Measurements from ENCODE around the gene DDX50.
"Not testable (repeated sequence)": the region's sequence is repeated elsewhere in the genome, so short reads cannot be mapped to it uniquely, and the experiment has no call there.

DDX50 gene, protein sequence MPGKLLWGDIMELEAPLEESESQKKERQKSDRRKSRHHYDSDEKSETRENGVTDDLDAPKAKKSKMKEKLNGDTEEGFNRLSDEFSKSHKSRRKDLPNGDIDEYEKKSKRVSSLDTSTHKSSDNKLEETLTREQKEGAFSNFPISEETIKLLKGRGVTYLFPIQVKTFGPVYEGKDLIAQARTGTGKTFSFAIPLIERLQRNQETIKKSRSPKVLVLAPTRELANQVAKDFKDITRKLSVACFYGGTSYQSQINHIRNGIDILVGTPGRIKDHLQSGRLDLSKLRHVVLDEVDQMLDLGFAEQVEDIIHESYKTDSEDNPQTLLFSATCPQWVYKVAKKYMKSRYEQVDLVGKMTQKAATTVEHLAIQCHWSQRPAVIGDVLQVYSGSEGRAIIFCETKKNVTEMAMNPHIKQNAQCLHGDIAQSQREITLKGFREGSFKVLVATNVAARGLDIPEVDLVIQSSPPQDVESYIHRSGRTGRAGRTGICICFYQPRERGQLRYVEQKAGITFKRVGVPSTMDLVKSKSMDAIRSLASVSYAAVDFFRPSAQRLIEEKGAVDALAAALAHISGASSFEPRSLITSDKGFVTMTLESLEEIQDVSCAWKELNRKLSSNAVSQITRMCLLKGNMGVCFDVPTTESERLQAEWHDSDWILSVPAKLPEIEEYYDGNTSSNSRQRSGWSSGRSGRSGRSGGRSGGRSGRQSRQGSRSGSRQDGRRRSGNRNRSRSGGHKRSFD

DNA sequence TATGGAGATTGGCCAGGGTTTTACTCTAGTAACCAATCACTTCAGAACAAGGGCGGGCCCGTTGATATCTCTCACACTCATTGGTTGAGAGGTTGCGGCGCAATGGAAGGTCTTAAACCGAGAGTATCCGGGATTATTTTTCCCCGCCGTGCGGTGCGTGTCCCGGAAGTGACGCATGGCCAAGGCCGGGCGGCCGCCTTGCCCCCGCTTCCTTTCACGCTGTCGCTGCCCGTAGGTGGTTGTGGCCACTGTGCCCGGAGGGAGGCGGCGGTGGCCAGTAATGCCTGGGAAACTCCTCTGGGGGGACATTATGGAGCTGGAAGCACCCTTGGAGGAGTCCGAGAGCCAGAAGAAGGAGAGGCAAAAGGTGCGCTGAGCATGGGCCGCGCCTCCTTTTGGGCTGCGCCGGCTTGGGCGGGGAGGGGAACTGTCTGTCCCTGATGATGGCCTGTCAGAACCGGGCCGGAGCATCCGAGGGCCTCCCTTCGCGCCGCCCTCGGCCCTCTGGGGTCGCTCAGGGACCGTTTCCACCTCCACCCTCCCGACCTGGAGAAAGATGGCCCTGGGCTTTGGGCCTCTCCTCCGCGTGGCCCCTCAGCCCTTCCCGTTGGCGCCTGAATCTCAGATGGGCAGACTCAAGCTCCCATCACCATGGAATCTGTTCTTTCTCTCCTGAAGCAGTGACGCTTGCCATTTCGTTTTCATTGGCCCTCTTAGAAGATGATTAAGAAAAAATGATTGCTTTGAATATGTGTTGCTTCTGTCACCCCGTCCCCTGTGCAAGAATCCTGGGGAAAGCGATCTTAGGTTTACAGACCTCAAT lies at the start of gene DDX50:
TSS of gene DDX50 (plus strand) at position 211 of the 823 bp plus-strand sequence. CDS start at position 281, 70 bp downstream.
- DNase-seq: peak; percentile 98

DNA sequence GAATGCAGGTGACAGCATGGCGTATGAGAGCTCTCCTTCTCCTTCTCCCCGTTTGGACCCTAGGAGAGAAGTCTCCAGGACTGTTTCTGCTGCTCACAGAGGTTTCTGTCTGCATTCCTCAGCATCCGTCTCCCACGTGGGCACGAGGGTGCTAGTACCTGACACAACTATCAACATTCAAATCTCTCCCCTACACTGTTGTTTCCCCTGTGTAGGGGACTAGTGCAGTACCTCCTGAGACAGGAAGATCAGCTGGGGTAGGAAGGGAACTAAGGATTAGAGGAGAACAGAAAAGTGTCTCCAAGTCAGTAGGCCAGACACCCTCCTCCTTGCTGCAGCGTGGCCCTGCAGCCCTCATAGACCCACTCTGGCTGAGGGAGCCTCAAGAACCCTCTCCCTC lies 44.8 kb upstream of the DDX50 start:
- no peak for DNase-seq

DNA sequence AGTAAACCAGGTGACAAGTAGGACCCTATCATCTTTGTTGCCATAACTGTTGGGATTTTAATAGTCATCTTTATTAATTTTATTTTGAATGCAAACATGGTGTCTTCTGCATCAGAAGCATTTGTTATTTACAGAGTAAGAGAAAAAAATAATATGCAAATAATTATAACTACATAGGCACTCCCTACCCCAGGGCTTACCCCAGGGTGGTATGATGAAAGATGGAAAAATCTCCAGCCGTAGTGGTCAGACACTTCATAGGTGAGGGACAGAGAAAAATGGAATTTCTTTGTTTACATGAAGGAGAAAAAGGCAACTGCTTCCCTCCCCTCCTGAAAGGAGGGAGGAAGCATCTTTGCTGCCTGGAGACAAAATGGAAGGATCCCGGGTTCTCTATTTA lies 44.1 kb upstream of the DDX50 start:
- no peak for DNase-seq

DNA sequence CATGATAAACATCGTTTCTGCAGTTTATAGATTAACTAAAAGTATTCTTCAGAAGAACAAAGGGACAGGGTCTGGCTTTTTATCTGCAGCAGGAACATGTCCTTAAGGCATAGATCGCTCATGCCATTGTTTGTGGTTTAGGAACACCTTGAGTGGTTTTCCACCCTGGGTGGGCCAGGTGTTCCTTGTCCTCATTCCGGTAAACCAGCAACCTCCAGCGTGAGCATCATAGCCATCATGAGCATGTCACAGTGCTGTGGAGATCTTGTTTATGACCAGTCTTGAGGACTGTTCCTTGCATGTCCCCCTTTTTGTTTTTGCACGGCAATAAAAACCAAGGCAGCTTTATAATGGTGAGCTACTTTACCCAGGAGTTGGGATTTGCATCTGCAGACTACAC lies 39.9 kb upstream of the DDX50 start:
- no peak for DNase-seq

- DNase-seq: no peak
Measured at GRCh38 chr10:68864611-68865010, 36.5 kb upstream of the DDX50 start.

DNA sequence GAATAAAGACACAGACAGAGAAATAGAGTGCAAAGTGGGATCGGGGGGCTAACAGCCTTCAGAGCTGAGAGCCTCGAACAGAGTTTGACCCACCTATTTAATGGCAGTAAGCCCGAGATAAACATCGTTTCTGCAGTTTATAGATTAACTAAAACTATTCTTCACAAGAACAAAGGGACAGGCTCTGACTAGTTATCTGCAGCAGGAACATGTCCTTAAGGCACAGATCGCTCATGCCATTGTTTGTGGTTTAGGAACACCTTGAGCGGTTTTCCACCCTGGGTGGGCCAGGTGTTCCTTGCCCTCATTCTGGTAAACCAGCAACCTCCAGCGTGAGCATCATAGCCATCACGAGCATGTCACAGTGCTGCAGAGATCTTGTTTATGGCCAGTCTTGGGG lies 32.9 kb upstream of the DDX50 start:
- DNase-seq: not testable (repeated sequence)

- no peak for DNase-seq
Measured at GRCh38 chr10:68869623-68870022, 31.5 kb upstream of the DDX50 start.

- no peak for DNase-seq
Measured at GRCh38 chr10:68870061-68870460, 31.1 kb upstream of the DDX50 start.

DNA sequence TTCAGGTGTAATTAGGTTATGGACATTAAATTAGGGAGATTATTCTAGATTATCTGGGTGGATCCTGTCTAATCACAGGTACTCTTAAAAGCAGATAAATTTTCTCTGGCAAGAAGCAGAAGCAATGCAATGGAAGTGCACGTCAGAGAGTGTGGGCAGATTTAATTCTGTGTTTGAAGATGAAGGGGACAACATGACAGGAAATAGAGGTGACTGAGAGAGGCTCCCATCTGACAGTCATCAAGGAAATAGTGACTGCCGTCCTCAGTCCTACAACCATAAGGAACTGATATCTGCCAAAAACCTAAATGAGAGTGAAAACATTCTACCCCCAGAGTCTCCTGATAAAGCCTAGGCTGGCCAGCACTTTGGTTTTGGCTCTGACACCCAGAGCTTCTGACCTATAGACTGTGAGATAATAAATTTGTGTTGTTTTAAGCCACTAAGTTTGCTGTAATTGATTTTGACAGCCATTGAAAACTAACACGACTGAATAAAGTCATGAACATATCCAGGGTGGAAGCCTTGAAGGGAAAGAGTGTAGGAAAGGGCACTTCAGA lies 30.5 kb upstream of the DDX50 start:
- DNase-seq: no peak

DNA sequence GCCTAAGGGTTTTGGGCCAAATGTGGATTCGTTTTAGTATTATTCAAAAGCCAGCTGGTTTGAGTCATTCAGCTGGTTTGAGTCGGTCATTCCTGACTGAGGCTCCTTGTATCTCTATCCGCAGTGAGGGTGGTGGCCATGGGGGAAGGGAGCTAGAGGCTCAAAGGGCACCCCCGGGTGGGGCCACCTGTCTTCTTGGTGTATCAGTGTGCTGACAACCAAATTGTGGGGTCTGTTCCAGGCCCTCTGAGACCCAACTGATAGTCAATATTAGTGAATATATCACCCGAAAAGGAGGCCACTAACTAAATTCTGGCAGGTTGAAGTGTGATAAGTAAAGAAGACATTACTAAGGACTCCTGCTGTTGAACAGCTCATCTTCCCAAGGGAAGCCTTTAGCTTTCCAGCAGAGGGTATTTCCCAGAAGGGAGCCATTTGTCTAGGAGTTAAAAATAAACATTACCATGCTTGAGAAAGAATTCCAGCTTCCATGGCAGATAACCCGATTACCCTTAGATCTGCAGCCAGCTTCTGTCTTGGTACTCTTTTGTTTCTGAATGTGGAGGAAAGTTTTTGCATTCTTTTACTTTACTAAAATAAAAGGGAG lies 29.9 kb upstream of the DDX50 start:
- DNase-seq: no peak

GRCh38 chr10:68871731-68872342 lies 29.3 kb upstream of the DDX50 start:
- no peak for DNase-seq

GRCh38 chr10:68876246-68877138 lies 24.6 kb upstream of the DDX50 start:
- DNase-seq: no peak

- no peak for DNase-seq
Measured at GRCh38 chr10:68877482-68878110, 23.5 kb upstream of the DDX50 start.

DNA sequence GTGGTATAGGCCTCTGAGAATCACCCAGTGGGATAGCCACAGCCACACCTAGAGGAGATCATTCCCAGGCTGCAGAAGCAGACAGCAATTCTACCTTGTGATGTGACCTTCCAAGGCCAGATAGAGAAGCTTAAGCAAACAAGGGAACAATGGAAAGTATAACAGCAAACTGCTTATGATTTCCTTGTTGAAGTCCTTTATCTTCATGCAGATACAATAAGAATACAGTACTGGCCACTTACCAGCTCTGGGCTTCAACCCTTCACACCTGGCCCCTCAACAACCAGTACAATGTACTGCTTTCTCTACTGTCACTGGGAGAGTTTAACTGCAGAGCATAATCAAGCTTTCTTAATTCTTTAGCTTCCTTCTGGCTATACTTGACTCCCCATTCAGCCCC lies 22.6 kb upstream of the DDX50 start:
- DNase-seq: no peak

GRCh38 chr10:68879628-68880027 lies 21.5 kb upstream of the DDX50 start:
- DNase-seq: no peak

DNA sequence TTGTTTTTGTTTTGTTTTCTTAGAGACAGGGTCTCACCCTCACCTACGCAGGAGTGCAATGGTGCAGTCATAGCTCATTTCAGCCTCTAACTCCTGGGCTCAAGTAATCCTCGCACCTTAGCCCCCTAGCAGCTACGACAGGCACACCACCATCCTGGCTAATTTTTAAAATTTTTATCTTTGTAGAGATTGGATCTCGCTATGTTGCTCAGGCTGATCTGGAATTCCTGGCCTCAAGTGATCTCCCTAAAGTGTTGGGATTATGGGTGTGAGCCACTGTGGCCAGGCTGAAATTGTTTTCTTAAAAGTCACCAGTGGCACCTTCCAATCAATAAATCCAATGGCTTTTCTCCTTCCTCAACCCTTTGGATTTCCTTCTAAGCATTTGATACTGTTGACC lies 20.9 kb upstream of the DDX50 start:
- no peak for DNase-seq

DNA sequence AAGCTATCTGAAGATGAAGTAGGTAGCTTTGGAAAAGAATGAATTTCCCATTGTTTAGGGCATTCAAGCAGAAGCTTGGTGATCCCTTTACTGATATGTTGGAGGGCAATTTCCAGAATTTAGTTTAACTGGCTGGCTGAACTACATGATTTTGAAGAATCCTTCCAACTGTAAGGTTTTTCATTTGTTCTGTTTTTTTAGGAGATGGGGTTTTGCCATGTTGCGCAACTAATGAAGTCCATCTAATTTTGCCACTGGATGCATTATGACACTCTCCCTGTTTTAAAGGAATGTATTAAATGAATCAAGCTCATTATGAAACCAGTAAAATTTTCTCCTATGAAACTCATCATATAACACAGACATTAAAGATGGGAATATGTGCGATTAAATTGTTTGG lies 6.1 kb upstream of the DDX50 start:
- no peak for DNase-seq

DNA sequence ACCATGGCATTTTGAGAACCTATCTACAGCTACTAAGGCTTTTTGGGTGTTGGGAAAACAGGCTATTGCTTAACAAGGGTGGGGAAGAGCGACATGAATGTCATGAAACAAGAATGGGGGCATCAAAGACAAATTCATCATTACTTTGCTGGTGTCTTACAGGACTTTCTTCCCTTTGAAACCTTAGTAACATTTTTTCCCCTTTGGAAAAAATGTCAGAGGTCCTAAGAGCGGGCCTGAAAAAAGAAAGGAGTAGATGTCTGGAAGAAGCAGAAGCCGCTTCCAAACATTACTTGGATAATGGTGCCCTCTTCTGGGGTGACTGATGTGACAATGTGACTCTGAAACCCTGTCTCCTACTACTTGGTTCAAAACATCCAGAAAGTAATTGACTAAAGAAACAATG lies 3.8 kb upstream of the DDX50 start:
- peak; percentile 44 for DNase-seq

DNA sequence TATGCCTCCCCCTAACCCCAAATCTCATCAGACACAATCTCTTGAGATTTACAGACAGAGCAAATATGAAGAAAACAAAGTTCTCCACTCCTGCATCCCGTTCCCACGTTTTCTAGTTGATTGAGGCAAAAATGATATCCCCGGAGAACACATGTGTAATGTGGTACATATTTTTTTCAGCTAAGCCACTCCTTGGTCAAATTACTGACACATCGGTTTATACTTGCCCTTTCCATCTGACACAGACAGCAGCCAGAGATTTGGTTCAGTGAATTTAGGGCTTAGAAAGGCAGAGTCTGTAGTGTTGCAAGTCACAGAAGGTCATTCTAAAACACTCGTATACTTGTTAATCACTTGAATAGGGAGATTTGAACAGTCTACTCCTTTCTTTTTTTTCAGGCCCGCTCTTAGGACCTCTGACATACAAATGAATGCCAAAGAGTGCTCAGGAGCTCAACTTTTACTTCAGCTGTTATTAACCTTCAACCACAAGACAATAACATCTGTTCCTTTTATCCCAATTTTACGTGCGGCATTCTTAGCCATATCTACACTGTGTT lies 1.8 kb upstream of the DDX50 start:
- DNase-seq: no peak

DNA sequence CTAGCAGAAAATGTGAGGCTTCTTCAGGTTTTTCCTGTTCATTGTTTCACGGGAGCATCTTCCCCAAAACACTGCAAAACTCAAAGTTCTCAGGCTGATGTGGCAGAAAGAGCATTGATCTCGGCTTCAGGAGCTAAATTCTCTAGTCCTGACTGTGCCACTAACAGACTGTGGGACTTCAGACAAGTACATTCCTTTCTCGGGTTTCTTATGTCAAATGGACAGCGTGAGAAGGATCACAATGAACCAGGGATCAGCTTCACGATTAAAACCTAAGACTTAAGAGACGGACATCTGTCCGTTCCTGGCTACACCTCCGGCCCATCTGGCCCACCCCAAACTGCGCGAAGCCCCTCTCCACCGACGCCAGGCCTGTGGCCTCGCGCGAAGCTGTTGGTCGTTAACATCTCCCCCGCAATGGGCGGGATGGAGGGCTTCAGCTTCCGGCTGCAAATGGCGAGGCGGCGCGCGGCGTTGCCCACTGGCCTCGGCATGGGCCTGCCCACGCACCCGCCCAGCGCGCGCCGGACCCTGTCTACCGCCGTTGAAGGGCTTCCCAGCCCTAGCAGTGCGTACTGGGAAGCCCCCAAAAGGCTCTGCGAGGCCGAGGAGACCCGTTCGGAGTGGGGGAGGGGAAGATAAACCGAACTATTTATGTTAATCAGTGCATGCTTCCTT lies 549 bp upstream of the DDX50 start:
- DNase-seq: peak; percentile 66

Data from GF-D8 (cell line).